Activated naive CD8-positive, alpha-beta T cell treated with anti-CD3 and anti-CD28 coated beads for 36 hours (primary cell): ENCODE results near the gene PRKCZ. TPM values are rescaled to one million over a fixed set of nuclear protein-coding genes. Genes with fewer than 3 reads are reported as not detected.

Experiments used
- DNase-seq: peaks from one replicate; pipeline ENCODE4 v3.0.0; 2021
- H3K27ac Mint-ChIP-seq: one replicate; pipeline ENCODE4 v1.8.0; 2022; ENCODE audit warnings: mild to moderate bottlenecking, moderate library complexity, mixed read lengths
- H3K27me3 Mint-ChIP-seq: one replicate; pipeline ENCODE4 v1.8.0; 2022; ENCODE audit warnings: mild to moderate bottlenecking, mixed read lengths
- H3K36me3 Mint-ChIP-seq: one replicate; pipeline ENCODE4 v1.8.0; 2021; ENCODE audit warnings: mild to moderate bottlenecking, mixed read lengths
- H3K4me1 Mint-ChIP-seq: one replicate; pipeline ENCODE4 v1.8.0; 2021; ENCODE audit warnings: mixed read lengths
- H3K4me3 Mint-ChIP-seq: one replicate; pipeline ENCODE4 v1.8.0; 2022; ENCODE audit warnings: mild to moderate bottlenecking, moderate library complexity, mixed read lengths
- H3K9me3 Mint-ChIP-seq: one replicate; pipeline ENCODE4 v1.8.0; 2022; ENCODE audit warnings: mixed read lengths
- total RNA-seq, 2 experiments: library from RNA; stranded (reverse); gene quantifications; one replicate each; pipeline ENCODE4 v1.2.3, GENCODE V29; 2021

Gene PRKCZ
- total RNA-seq, 2 experiments from 2014 or later: 11.1 to 13.0 TPM

DNA sequence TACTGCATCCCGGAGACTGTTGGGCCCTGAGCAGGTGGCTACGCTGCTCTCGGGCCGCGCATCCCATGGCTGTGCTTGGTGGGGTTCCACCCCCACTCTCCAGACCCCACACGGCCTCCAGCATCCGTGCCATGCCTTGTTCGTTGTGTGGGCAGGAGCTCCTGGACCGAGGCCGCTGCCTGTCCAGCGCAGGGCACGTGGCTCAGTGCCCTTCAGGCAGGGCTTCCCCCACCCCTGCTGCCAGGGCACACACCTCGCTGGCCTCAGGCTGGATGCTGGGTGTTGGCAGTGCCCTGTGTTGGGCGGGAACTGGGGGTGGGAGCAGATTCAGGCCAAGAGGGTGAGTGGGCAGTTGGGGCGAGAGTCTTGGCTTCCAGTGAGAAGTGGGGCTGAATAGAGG lies 9.9 kb downstream of the PRKCZ start:
- Mint-ChIP-seq H3K27ac (no peak overlapping the region), H3K4me3 (no peak overlapping the region), H3K36me3 (peaks cover 23% of the 10 kb centered on the region), H3K9me3 (peaks cover 7% of the 10 kb centered on the region), H3K27me3 (no peaks in the 10 kb centered on the region), H3K4me1 (no peaks in the 10 kb centered on the region)
- no peak for DNase-seq

DNA sequence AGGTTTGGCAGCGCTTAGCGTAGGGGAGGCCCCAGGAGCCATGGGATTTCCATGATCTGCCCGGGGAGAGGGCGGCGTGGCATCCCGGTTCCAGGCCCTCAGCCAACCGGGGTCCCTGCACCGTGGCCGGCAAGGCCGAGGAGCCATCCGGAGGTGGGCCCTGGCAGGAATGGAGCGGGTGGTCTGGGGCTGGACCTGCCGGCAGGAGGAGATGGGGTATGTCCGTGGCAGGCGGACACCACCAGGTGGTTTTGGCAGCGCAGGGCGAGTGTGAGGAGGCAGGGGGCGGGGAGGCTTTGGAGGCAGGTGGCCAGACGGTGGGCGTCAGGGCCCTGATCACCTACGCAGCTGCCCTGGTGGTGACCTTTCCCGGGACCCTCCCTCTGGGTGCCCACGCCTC lies 10.3 kb downstream of the PRKCZ start:
- H3K36me3 Mint-ChIP-seq: peaks cover 25% of the 10 kb centered on the region
- no peaks in the 10 kb centered on the region for H3K4me1 Mint-ChIP-seq
- H3K9me3 Mint-ChIP-seq: peaks cover 7% of the 10 kb centered on the region
- DNase-seq: no peak
- no peaks in the 10 kb centered on the region for H3K27me3 Mint-ChIP-seq
- H3K27ac Mint-ChIP-seq: no peak overlapping the region
- H3K4me3 Mint-ChIP-seq: no peak overlapping the region

DNA sequence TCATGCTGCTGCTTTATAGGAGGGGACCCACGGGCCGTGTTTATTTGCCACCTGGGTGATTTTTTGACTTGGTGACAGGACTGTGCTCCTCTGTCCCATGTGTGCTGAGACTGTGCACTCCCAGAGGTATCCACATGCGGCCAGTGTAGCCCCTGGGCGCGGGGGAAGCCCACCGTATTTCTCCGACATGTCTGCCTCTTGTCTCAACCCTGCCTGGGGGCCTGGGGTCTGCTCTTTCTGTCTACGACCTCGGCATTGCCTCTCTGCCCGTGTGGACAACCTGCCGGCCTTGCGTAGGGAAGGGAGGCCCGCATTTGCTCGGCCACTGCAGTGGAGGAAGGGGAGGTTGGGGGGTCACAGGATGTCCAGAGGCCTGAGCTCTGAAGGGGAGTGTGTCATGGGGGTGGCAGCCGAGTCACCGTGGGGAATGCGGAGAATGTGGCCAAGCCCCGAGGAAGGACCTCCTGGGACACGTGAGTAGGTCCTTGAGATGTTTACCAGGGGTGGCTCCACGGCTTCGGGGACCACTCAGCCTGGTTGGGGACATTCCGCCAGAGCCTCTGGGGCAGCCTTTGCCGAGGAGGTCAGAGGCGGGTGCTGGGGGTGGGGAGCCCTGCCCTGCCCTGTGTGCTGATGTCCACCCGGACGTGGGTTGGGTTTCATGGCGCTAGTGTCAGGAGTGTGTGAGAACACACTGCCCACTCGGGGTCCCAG lies 11.0 kb downstream of the PRKCZ start:
- no peak overlapping the region for H3K4me3 Mint-ChIP-seq
- no peak for DNase-seq
- no peaks in the 10 kb centered on the region for H3K4me1 Mint-ChIP-seq
- peaks cover 32% of the 10 kb centered on the region for H3K36me3 Mint-ChIP-seq
- peaks cover 10% of the 10 kb centered on the region for H3K9me3 Mint-ChIP-seq
- H3K27me3 Mint-ChIP-seq: no peaks in the 10 kb centered on the region
- no peak overlapping the region for H3K27ac Mint-ChIP-seq

DNA sequence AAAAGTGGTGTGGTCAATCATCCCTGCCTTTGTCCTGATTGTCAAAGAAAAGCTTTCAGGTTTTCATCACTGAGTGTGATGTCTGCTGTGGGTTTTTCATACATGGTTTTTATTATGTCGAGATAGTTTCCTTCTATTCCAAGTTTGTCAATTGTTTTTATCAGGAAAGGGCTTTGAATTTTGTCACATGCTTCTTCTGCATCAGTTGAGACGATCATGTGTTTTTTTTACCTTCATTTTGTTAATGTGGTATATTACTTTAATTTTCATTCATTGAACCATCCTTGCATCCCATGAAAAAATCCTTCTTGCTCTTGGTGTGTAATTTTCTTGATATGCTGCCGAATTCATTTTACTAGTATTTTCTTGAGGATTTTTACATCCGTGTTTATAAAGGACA lies 15.5 kb downstream of the PRKCZ start:
- Mint-ChIP-seq H3K4me3 (no peak overlapping the region), H3K4me1 (no peaks in the 10 kb centered on the region), H3K36me3 (peaks cover 36% of the 10 kb centered on the region), H3K9me3 (peaks cover 10% of the 10 kb centered on the region), H3K27ac (no peak overlapping the region), H3K27me3 (no peaks in the 10 kb centered on the region)
- DNase-seq: no peak

- H3K4me3 Mint-ChIP-seq: no peak overlapping the region
- H3K27me3 Mint-ChIP-seq: no peaks in the 10 kb centered on the region
- H3K4me1 Mint-ChIP-seq: peaks cover 6% of the 10 kb centered on the region
- no peak overlapping the region for H3K27ac Mint-ChIP-seq
- H3K9me3 Mint-ChIP-seq: peaks cover 10% of the 10 kb centered on the region
- H3K36me3 Mint-ChIP-seq: peaks cover 36% of the 10 kb centered on the region
- DNase-seq: no peak
Measured at GRCh38 chr1:2067393-2067792, 17.2 kb downstream of the PRKCZ start.

- no peak overlapping the region for H3K27ac Mint-ChIP-seq
- no peaks in the 10 kb centered on the region for H3K27me3 Mint-ChIP-seq
- H3K36me3 Mint-ChIP-seq: peaks cover 34% of the 10 kb centered on the region
- no peak for DNase-seq
- H3K4me3 Mint-ChIP-seq: no peak overlapping the region
- peaks cover 8% of the 10 kb centered on the region for H3K4me1 Mint-ChIP-seq
- peaks cover 10% of the 10 kb centered on the region for H3K9me3 Mint-ChIP-seq
Measured at GRCh38 chr1:2067981-2068380, 17.8 kb downstream of the PRKCZ start.

DNA sequence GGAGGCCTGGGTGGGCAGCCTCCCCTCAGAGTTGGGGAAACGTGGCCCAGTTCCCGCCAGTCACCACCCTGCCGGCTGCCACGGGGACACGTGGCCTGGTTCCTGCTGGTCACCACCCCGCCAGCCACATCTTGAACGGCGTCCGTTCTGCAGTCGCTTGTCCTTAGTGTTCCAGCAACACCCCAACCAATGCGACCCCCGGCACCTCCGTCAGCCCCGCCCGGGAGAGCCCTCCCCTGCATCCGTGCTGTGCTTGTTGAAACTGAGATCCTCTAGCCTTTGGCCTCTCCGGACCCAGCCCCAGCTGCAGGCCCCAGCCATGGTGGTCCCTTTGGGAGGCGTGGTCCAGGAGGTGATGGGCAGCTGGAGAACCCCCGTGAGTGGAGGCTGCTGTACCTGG lies 18.7 kb downstream of the PRKCZ start:
- peaks cover 8% of the 10 kb centered on the region for H3K4me1 Mint-ChIP-seq
- peaks cover 10% of the 10 kb centered on the region for H3K9me3 Mint-ChIP-seq
- peaks cover 28% of the 10 kb centered on the region for H3K36me3 Mint-ChIP-seq
- H3K4me3 Mint-ChIP-seq: no peak overlapping the region
- no peak for DNase-seq
- H3K27ac Mint-ChIP-seq: no peak overlapping the region
- H3K27me3 Mint-ChIP-seq: no peaks in the 10 kb centered on the region

GRCh38 chr1:2070016-2070415 lies 19.8 kb downstream of the PRKCZ start:
- DNase-seq: no peak
- Mint-ChIP-seq H3K4me1 (peaks cover 8% of the 10 kb centered on the region), H3K27ac (no peak overlapping the region), H3K4me3 (no peak overlapping the region), H3K36me3 (peaks cover 21% of the 10 kb centered on the region), H3K27me3 (no peaks in the 10 kb centered on the region), H3K9me3 (peaks cover 4% of the 10 kb centered on the region)

GRCh38 chr1:2070800-2071530 lies 20.8 kb downstream of the PRKCZ start:
- peaks cover 20% of the 10 kb centered on the region for H3K36me3 Mint-ChIP-seq
- DNase-seq: no peak
- no peak overlapping the region for H3K4me3 Mint-ChIP-seq
- H3K4me1 Mint-ChIP-seq: peaks cover 8% of the 10 kb centered on the region
- no peak overlapping the region for H3K27ac Mint-ChIP-seq
- peaks cover 2% of the 10 kb centered on the region for H3K9me3 Mint-ChIP-seq
- no peaks in the 10 kb centered on the region for H3K27me3 Mint-ChIP-seq

GRCh38 chr1:2072109-2072806 lies 22.0 kb downstream of the PRKCZ start:
- Mint-ChIP-seq H3K9me3 (peaks cover 5% of the 10 kb centered on the region), H3K4me3 (no peak overlapping the region), H3K4me1 (peaks cover 8% of the 10 kb centered on the region), H3K27me3 (no peaks in the 10 kb centered on the region), H3K27ac (no peak overlapping the region), H3K36me3 (peaks cover 20% of the 10 kb centered on the region)
- DNase-seq: peak; percentile 37

- H3K36me3 Mint-ChIP-seq: peaks cover 23% of the 10 kb centered on the region
- H3K4me1 Mint-ChIP-seq: peaks cover 8% of the 10 kb centered on the region
- no peak overlapping the region for H3K4me3 Mint-ChIP-seq
- H3K9me3 Mint-ChIP-seq: peaks cover 9% of the 10 kb centered on the region
- no peaks in the 10 kb centered on the region for H3K27me3 Mint-ChIP-seq
- no peak for DNase-seq
- no peak overlapping the region for H3K27ac Mint-ChIP-seq
Measured at GRCh38 chr1:2072891-2073290, 22.7 kb downstream of the PRKCZ start.

DNA sequence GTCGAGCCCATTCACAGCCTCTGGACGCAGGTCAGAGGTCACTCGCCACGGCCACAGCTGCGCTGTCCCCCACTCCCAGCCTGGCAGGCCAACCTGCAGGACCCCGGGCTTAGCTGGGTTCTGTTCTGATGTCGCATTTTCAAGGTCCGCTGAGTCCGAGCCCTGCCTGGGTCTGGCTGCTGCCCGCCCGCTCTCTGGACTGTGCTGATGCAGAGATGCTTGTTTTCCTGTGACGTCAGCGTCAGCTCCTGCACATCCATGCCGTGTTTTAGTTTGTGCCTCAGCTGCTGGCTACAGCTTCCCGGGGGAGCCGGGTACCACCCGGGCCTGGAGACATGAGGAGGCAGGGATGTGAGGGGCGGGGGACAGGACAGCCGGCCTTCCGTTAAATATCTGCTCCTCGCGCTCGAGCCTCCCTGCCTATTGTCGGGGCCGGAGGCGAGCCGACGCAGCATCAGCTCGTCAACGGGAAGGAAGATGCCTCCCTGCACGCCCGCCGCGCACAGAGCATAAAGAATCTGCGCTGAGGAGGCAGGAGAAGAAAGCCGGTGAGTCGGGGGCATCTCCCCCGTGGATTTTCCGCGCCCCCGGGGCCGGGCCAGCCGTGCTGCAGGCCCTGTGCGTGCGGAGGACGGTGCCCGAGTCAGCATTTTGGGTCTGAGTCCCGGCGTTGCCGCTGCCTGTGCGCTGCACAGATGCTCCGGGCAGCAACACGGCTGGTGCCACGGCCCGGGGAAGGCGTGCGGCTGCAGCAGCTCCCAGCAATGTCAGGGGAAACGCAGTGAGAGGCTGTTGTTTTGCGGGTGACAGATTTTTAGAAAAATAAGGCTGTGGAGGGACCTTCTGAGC lies 23.4 kb downstream of the PRKCZ start:
- Mint-ChIP-seq H3K27me3 (no peaks in the 10 kb centered on the region), H3K27ac (no peak overlapping the region), H3K36me3 (peaks cover 30% of the 10 kb centered on the region), H3K9me3 (peaks cover 16% of the 10 kb centered on the region), H3K4me1 (peaks cover 8% of the 10 kb centered on the region), H3K4me3 (no peak overlapping the region)
- DNase-seq: no peak

GRCh38 chr1:2074396-2074795 lies 24.2 kb downstream of the PRKCZ start:
- Mint-ChIP-seq H3K4me1 (peaks cover 8% of the 10 kb centered on the region), H3K27ac (no peak overlapping the region), H3K27me3 (no peaks in the 10 kb centered on the region), H3K36me3 (peaks cover 35% of the 10 kb centered on the region), H3K4me3 (no peak overlapping the region), H3K9me3 (peaks cover 18% of the 10 kb centered on the region)
- no peak for DNase-seq

GRCh38 chr1:2074944-2075740 lies 24.9 kb downstream of the PRKCZ start:
- Mint-ChIP-seq H3K4me3 (no peak overlapping the region), H3K36me3 (peaks cover 35% of the 10 kb centered on the region), H3K27me3 (no peaks in the 10 kb centered on the region), H3K4me1 (peaks cover 8% of the 10 kb centered on the region), H3K9me3 (peaks cover 18% of the 10 kb centered on the region), H3K27ac (no peak overlapping the region)
- DNase-seq: no peak
